ENCODE data around the gene DNAJB2. TPM values are rescaled to one million over a fixed set of nuclear protein-coding genes. Genes with fewer than 3 reads are reported as not detected.

The DNAJB2 gene
- total and polyA plus RNA-seq, 2 of the 8 experiments (the other 6 are each of a cell fraction or from before 2014, with no cell fraction given), result 21.0 to 26.3 TPM

DNA sequence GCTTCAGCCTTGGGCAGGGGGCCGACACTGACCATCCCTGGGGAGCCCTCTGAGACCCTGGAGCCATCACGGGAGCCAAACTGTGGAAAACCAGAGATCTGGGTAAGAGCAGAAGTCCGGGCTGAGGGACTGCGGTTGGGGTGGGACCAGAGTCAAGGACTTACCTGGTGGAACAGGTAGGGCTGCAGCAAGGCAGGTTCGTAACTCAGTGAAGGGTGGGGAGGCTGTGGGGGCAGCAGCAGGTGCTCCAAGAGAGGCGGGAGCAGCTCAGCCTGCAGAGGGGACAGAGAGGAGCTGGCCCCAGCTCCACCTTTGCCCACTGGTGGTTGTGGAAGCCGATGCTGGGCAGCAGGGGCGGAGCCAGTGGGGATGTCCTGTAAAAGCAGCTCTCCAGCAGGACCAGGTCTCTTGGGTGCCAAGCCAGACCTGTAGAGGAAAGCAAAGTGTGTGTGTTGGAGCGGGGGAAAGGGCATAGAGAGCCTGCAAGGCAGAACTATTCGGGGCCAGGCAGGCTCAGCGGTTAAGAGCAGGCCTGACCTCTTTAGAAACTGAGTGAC lies 23.3 kb downstream of the DNAJB2 start:
- Histone ChIP-seq H3K9ac (replicated peaks in 1 of 4; ENCODE audit: extremely low read depth in 1 of 4, low read depth in 3 of 4, low read length in 3 of 4) (no peak overlapping the region), H2AK5ac (ENCODE audit: low read depth, low read length) (no peak overlapping the region), H2BK15ac (ENCODE audit: low read length) (no peak overlapping the region), H4K5ac (ENCODE audit: insufficient read length, low read depth, low read length) (no peak overlapping the region), H3K27ac (ENCODE audit: low read depth, low read length) (no peak overlapping the region), H2BK120ac (replicated peaks; ENCODE audit: low read depth, low read length) (no peak overlapping the region), H3K79me1 (ENCODE audit: low read depth, low read length) (no peaks in the 10 kb centered on the region; the same call in 1 of the 2 replicates), H3K18ac (ENCODE audit: extremely low read depth, low read length) (no peak overlapping the region), H3K23ac (ENCODE audit: insufficient read length) (no peak overlapping the region), H3K4me3 (ENCODE audit: extremely low read depth in 1 of 4, insufficient read depth in 2 of 4, low read depth in 3 of 4, low read length in 4 of 4) (no peak overlapping the region), H4K20me1 (replicated peaks in 1 of 2; ENCODE audit: control insufficient read depth in 1 of 2, insufficient read depth in 2 of 2, low read length in 2 of 2) (no peaks in the 10 kb centered on the region), H2AFZ (ENCODE audit: low read length) (no peak overlapping the region), H3K23me2 (ENCODE audit: low read depth, low read length) (no peaks in the 10 kb centered on the region), H2BK12ac (ENCODE audit: low read depth, low read length) (no peak overlapping the region), H2BK20ac (ENCODE audit: low read length) (no peak overlapping the region), H3K9me3 (ENCODE audit: insufficient read depth in 2 of 2, low read depth in 1 of 2, low read length in 1 of 2) (no peaks in the 10 kb centered on the region), H3K36me3 (ENCODE audit: control insufficient read depth in 2 of 4, insufficient read depth in 4 of 4, low read length in 3 of 4) (no peaks in the 10 kb centered on the region), H3K79me2 (ENCODE audit: control insufficient read depth in 1 of 2, insufficient read depth in 2 of 2, low read length in 2 of 2) (no peaks in the 10 kb centered on the region), H3K4me2 (ENCODE audit: insufficient read depth in 1 of 2, low read depth in 2 of 2, low read length in 2 of 2) (no peak overlapping the region), H3K4ac (replicated peaks; ENCODE audit: insufficient read length, low read depth, low read length) (no peak overlapping the region), H3K4me1 (replicated peaks in 1 of 4; ENCODE audit: control insufficient read depth in 3 of 4, insufficient read depth in 4 of 4, low read length in 3 of 4) (peaks cover 0 to 4% (median 3%) of the 10 kb centered on the region in 4 experiments; a peak in 4 of 7 replicates), H3K27me3 (replicated peaks in 1 of 4; ENCODE audit: control insufficient read depth in 3 of 4, extremely low read depth in 1 of 4, insufficient read depth in 3 of 4, low read length in 3 of 4) (peaks cover 0 to 16% (median 9%) of the 10 kb centered on the region in 4 experiments; a peak in 3 of 7 replicates), H4K91ac (replicated peaks; ENCODE audit: insufficient read length, low read length) (no peak overlapping the region), H4K8ac (ENCODE audit: extremely low read depth, insufficient read depth, low read length) (no peak overlapping the region), H3K14ac (ENCODE audit: insufficient read length) (no peak overlapping the region), H3K56ac (replicated peaks; ENCODE audit: insufficient read length, low read depth, low read length) (no peak overlapping the region), H2BK5ac (ENCODE audit: low read depth, low read length) (no peak overlapping the region)
- ChIA-PET CTCF (ENCODE audit: partially characterized antibody) (interaction anchor here (1.0 to 13.4 kb wide), 7 partner anchors 10 to 145 kb away, joined by 4 to 118 read pairs (median 44); partner anchors contain the start of genes DNAJB2 and TUBA4B), POLR2A (ENCODE audit: partially characterized antibody) (interaction anchor here (1.4 to 1.5 kb wide), 2 partner anchors 11 to 196 kb away, joined by 3 to 5 read pairs; partner anchors contain the start of gene GMPPA)
- TF ChIP-seq CHD2 (IDR thresholded peaks at IDR 0.05; ENCODE audit: low read length), result no peak
- no peak for TF ChIP-seq ASH2L (IDR thresholded peaks at IDR 0.05; ENCODE audit: low read length)
- TF ChIP-seq KDM1A (IDR thresholded peaks at IDR 0.05; ENCODE audit: borderline replicate concordance, low read length), result no peak
- TF ChIP-seq JUN (IDR thresholded peaks at IDR 0.05; ENCODE audit: low read depth, low read length), result no peak
- TF ChIP-seq FOSL1 (IDR thresholded peaks at IDR 0.05; ENCODE audit: insufficient read depth, low read depth, low read length), result no peak
- no peak for TF ChIP-seq TAF1 (IDR thresholded peaks at IDR 0.05; ENCODE audit: low read depth, low read length)
- TF ChIP-seq SP4 (IDR thresholded peaks at IDR 0.05; ENCODE audit: low read length), result no peak
- TF ChIP-seq NRF1 (IDR thresholded peaks at IDR 0.05; ENCODE audit: low read depth, low read length), result no peak
- DNase-seq (ENCODE audit: low read depth in 1 of 2, low spot score in 2 of 2) (no peak), FAIRE-seq (no peak)
- 78% methylated on average over 11 of the region's 11 CpGs; no CpG with 5 or more reads in 1 of the 2 experiments for WGBS, 2 experiments (ENCODE audit: extremely low coverage in 1 of 2, insufficient coverage in 1 of 2, insufficient read length in 1 of 2, insufficient replicate concordance in 2 of 2, low coverage in 1 of 2, low lambda C conversion rate in 2 of 2, missing lambda C conversion rate in 1 of 2)

All from H1 (cell line).